ENCODE data around the gene AMPD3. TPM values are rescaled to one million over a fixed set of nuclear protein-coding genes. Genes with fewer than 3 reads are reported as not detected.

AMPD3 gene
- 2.1 and 2.9 TPM in 2 replicates for total RNA-seq

DNA sequence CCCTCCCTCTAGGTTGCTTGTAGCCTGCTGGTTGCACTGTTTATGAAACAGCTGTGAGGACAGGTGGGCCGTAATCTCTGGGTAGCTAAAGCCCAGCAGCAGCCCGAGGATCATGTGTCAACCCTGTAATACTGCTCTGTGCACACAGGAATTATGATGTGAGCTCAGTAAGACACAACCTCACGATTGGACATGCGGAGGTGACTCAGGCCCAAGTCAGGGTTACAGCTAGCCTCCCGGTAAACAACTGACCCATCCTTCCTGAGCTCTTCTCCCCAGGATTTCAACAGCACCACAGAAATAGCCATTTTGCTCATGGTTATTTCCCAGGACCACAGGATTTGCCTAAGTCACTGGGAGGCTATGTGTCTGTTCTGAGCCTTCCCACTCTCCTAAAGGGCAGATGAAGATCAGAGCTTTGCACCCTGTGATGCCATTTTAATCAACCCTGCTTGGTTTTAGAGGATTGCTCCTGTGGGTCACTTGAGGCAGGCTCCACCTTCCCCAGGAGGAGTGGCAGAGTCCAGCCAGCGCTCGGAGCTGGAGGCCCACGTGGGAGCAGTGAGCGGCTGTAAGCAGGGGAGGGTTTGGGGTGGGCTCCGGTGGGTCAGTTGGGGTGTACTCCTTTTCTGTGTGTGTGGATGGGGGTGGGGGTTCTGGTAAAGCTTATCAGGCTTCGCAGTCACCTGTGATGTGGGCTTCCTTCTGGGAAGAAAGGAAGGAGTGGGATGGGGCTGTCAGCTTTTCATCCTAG, at the start of gene AMPD3:
Gene AMPD3 (plus strand): TSS at position 387 of the 754 bp plus-strand sequence. CDS start 6,256 bp downstream, outside the sequence.

DNA sequence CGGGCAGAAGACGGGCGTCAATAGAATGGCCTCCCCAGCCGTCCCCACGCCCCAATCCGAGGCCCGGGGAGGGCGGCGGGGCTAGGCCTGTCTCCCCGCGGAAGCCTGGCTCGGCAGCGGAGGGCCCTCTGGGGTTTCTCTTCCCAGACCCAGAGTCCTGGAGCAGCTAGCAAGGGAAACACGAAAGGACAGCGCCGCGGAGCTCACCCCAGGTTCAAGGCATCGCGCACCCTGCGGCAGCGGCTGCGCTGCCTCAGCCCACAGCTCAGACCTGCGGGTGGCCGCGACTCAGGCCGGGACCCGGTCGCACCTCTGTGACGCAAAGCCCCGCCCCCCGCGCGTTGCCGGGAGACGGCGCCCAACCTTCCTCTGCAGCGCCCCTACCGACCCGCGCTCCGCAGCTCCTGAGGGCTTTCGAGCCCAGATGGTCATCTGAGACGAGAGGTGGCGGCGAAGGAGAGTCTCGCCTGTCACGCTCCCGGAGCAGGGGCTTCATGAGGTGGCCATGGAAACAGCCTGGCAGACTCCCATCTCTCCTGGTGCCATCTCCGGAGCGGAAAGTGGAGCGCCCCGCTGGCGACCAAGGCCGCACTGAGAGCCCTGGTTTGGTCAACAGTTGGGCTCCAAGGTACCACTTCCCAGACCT, 86.0 kb downstream of the AMPD3 start, which contains the start of gene RNF141:
Gene RNF141 (minus strand): TSS at position 273 of the 646 bp plus-strand sequence. CDS start 7,029 bp downstream, outside the sequence.

Other genes with a start within 250 kb of the AMPD3 start
- 39.4 and 43.8 TPM in 2 replicates for gene SBF2, start 161.0 kb upstream of the AMPD3 start, total RNA-seq
- gene ADM, start 150.2 kb upstream of the AMPD3 start, total RNA-seq, result 130 and 211 TPM in 2 replicates
- 30.4 and 38.0 TPM in 2 replicates for gene RNF141, start 85.9 kb downstream of the AMPD3 start, total RNA-seq
- 5.9 and 37.7 TPM in 2 replicates for gene LYVE1, start 113.4 kb downstream of the AMPD3 start, total RNA-seq
- 0.33 and 0.48 TPM in 2 replicates for gene IRAG1, start 238.5 kb downstream of the AMPD3 start, total RNA-seq